ENCODE results near the gene IL22RA2.

Gene IL22RA2

DNA sequence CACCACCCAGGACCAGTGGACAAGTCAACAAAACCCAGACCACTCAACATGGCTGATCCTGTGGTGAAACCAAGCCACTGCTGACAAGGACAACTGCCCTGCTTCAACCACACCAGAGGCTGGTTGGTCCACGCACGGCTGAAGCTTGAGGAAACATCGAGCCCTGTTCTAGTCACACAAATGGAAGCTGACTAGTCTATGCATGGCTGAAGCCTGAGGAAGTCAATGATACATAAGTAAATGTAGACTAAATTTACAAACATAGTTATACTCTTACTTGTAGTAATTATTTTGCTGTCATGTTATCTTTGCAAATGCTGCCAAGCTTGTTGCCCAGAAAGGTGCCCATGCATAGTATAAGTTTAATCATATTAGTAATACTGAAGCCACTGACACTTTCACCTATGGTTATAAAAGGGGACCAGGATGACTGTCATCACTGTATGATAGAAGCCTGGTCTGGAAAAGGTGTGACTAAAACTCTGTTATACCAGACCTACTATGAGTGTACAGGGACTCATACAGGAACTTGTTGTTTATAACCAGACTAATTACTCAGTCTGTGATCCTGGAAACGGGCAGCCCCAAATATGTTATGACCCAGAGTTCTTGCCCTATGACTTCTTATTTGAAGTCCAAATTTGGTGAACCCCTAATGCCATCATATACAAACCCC lies 5.6 kb downstream of the IL22RA2 start:
- Mint-ChIP-seq H3K4me3 (no peak overlapping the region), H3K36me3 (ENCODE audit: low read depth) (peaks cover 8% of the 10 kb centered on the region), H3K27me3 (ENCODE audit: low read depth, poor library complexity) (peaks cover 11% of the 10 kb centered on the region), H3K4me1 (peaks cover 5% of the 10 kb centered on the region), H3K27ac (no peak overlapping the region), H3K9me3 (peaks cover 37% of the 10 kb centered on the region)
- TF ChIP-seq, protein P1, sequence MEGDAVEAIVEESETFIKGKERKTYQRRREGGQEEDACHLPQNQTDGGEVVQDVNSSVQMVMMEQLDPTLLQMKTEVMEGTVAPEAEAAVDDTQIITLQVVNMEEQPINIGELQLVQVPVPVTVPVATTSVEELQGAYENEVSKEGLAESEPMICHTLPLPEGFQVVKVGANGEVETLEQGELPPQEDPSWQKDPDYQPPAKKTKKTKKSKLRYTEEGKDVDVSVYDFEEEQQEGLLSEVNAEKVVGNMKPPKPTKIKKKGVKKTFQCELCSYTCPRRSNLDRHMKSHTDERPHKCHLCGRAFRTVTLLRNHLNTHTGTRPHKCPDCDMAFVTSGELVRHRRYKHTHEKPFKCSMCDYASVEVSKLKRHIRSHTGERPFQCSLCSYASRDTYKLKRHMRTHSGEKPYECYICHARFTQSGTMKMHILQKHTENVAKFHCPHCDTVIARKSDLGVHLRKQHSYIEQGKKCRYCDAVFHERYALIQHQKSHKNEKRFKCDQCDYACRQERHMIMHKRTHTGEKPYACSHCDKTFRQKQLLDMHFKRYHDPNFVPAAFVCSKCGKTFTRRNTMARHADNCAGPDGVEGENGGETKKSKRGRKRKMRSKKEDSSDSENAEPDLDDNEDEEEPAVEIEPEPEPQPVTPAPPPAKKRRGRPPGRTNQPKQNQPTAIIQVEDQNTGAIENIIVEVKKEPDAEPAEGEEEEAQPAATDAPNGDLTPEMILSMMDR (IDR thresholded peaks at IDR 0.05), result no peak
- DNase-seq, result no peak

DNA sequence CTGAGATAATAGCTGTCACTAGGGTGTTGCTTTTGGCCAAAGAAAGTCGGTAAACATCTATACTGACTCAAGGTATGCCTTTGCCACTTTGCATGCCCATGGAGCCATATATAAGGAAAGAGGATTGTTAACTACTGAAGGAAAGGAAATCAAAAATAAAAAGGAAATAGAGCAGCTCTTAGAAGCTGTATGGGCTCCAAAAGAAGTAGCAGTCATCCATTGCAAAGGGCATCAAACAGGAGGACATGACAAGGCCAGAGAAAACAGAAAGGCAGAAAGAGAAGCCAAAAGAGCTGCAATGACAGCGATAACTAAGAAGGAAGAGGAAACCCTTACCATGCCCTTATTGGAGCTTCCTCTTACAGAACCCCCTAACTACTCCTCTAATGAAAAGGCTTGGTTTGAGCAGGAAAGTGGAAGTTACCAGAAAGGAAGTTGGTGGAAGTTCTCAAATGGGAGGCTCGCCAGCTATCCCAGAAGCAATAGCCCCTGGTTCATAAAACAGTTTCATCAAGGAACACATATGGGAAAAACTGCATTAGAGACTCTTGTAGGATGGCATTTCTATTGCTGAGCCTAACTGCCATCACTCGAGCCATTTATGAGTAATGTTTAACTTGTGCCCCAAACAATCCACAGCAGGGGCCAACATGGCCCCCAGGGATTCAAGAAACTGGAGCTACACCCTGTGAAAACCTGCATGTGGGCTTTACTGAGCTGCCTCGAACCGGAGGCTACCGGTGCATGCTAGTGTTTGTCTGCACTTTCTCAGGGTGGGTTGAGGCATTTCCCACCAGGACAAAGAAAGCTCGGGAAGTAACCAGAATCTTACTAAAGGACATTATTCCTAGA lies 7.0 kb downstream of the IL22RA2 start:
- TF ChIP-seq, protein P1 (IDR thresholded peaks at IDR 0.05), result no peak
- H3K27me3 Mint-ChIP-seq (ENCODE audit: low read depth, poor library complexity), result peaks cover 12% of the 10 kb centered on the region
- H3K9me3 Mint-ChIP-seq, result peaks cover 47% of the 10 kb centered on the region
- no peak overlapping the region for H3K27ac Mint-ChIP-seq
- no peaks in the 10 kb centered on the region for H3K4me1 Mint-ChIP-seq
- no peak for DNase-seq
- H3K36me3 Mint-ChIP-seq (ENCODE audit: low read depth), result peaks cover 8% of the 10 kb centered on the region
- H3K4me3 Mint-ChIP-seq, result no peak overlapping the region

DNA sequence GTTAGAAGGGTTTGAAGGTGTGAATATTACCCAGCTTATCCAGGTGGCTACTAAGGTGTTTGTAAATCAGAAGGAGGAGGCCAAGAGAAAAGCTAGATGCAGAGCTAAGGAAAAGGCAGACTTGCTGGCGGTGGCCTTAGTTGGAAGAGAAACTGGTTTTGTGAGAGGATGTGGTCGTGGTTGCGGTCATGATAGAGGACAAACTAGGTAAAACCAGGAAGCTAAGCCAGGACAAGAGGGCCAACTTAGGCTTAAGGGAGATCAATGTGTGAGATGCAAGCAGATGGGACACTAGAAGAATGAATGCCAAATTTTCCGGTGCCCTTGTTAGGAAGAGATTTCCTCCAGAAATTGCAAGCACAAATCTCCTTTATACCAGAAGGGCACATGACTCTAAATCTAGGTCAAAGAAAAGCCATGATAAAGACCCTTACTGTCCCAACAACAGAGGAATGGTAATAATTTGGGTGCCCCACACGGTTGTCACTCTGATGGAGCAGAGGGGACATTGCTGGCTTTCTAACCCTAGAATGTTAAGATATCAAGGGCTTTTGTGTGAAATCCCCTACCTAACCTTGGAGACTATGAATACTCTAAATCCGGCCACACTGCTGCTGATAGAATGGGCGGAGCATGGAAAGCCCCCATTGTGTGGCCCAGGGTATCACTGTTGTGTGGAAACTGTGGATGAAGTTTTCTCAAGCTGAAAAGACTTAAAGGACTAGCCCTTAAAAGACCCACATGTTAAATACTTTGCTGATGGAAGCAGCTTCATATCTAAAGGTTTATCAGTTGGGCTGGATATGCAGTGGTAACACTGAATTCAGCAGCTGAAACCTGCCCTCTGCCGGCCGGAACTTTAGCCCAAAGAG lies 7.8 kb downstream of the IL22RA2 start:
- Mint-ChIP-seq H3K27ac (no peak overlapping the region), H3K4me1 (no peaks in the 10 kb centered on the region), H3K9me3 (peaks cover 53% of the 10 kb centered on the region), H3K27me3 (ENCODE audit: low read depth, poor library complexity) (peaks cover 12% of the 10 kb centered on the region), H3K36me3 (ENCODE audit: low read depth) (peaks cover 8% of the 10 kb centered on the region), H3K4me3 (no peak overlapping the region)
- TF ChIP-seq, protein P1 (IDR thresholded peaks at IDR 0.05), result no peak
- no peak for DNase-seq

DNA sequence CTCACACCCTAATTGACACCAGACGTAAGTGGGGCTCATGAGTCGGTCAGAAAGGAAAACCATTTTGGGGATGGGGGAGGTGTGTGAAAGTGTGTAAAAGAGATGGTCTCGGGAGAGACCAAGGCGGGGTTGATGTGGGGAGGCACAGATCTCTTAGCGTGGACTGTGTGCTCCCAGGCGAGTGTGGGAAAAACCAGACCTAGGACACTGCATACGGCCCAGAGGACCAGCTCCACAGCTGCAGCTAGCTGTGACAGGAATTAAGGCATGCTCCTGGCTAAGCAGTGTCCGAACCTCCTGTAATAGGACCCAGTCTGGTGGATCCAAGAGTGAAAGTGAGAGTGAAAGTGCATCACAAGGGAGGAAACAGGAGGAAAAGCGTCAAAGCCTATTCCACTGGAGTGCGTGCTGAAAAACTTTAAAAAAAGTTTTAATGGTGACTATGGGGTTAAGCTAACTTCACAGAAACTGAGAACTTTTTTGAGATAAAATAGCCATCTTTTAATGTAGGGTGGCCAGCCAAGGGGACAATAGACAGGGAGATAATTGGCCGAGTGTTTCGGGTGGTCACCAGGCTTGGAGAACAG lies 9.6 kb downstream of the IL22RA2 start:
- H3K27me3 Mint-ChIP-seq (ENCODE audit: low read depth, poor library complexity), result peaks cover 5% of the 10 kb centered on the region
- peaks cover 56% of the 10 kb centered on the region for H3K9me3 Mint-ChIP-seq
- TF ChIP-seq, protein P1 (IDR thresholded peaks at IDR 0.05), result no peak
- no peak overlapping the region for H3K4me3 Mint-ChIP-seq
- no peaks in the 10 kb centered on the region for H3K4me1 Mint-ChIP-seq
- peaks cover 8% of the 10 kb centered on the region for H3K36me3 Mint-ChIP-seq (ENCODE audit: low read depth)
- no peak for DNase-seq
- H3K27ac Mint-ChIP-seq, result no peak overlapping the region

DNA sequence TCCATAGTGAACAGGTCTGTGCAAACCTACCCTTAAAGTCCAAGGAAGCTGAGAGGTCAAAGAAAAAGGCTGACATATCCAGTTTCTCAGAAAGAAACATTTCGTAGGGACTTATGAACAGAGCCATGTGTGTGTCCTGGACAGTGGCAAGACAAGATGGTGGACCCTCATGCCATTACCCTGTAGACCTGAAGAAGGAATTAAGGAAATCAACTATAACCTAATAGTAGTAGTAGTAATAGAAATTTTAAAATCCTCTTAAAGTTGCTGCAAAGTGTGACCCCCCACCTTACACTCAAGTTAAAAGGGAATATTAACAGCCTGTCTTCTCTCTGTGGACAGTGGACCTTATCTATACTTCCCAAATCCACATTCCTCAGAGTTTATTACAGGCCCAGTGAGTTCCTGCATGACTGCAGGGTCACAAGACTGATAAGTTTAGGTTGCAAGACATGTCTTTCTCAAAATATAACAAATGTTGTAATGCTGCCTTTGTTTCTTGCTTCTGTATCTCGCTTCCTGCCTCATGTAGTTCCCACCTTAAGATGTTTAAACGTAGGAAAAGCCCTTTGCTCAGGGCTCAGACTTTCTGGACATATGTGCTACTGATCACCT lies 10.6 kb downstream of the IL22RA2 start:
- no peak overlapping the region for H3K27ac Mint-ChIP-seq
- H3K27me3 Mint-ChIP-seq (ENCODE audit: low read depth, poor library complexity), result peaks cover 5% of the 10 kb centered on the region
- peaks cover 8% of the 10 kb centered on the region for H3K36me3 Mint-ChIP-seq (ENCODE audit: low read depth)
- TF ChIP-seq, protein P1 (IDR thresholded peaks at IDR 0.05), result no peak
- no peak for DNase-seq
- H3K4me3 Mint-ChIP-seq, result no peak overlapping the region
- H3K9me3 Mint-ChIP-seq, result peaks cover 56% of the 10 kb centered on the region
- no peaks in the 10 kb centered on the region for H3K4me1 Mint-ChIP-seq

Measured in nephron progenitor cell (in vitro differentiated cells).